Astrocyte (in vitro differentiated cells and primary cell): ENCODE results near the gene TRAPPC14.
"Not testable (repeated sequence)": the region's sequence is repeated elsewhere in the genome, so short reads cannot be mapped to it uniquely, and the experiment has no call there.

Source experiments
- EZH2 ChIP-seq: IDR thresholded peaks from 2 replicates; pipeline ENCODE4 v1.6.1; 2012; ENCODE audit warnings: mild to moderate bottlenecking, low read length, inconsistent platforms; ENCODE audit not compliant: insufficient read depth
- TF ChIP-seq, protein P1 (sequence below): IDR thresholded peaks from 2 replicates; pipeline ENCODE4 v1.5.1; 2011; ENCODE audit warnings: low read depth, mild to moderate bottlenecking, inconsistent platforms, low read length, moderate library complexity; ENCODE audit not compliant: insufficient read depth

DNA sequence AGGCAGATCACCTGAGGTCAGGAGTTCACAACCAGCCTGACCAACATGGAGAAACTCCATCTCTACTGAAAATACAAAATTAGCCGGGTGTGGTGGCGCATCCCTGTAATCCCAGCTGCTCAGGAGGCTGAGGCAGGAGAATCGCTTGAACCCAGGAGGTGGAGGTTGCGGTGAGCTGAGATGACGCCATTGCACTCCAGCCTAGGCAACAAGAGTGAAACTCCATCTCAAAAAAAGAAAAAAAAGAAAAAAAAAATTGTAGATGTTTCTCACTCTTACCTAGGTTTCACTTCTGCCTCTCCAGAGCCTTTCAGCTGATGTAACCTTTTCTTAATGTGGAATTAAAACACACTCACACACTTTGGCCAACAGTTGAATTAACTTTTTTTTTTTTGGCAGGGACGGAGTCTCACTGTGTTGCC, 37.4 kb upstream of the TRAPPC14 start:
- TF ChIP-seq, protein P1, sequence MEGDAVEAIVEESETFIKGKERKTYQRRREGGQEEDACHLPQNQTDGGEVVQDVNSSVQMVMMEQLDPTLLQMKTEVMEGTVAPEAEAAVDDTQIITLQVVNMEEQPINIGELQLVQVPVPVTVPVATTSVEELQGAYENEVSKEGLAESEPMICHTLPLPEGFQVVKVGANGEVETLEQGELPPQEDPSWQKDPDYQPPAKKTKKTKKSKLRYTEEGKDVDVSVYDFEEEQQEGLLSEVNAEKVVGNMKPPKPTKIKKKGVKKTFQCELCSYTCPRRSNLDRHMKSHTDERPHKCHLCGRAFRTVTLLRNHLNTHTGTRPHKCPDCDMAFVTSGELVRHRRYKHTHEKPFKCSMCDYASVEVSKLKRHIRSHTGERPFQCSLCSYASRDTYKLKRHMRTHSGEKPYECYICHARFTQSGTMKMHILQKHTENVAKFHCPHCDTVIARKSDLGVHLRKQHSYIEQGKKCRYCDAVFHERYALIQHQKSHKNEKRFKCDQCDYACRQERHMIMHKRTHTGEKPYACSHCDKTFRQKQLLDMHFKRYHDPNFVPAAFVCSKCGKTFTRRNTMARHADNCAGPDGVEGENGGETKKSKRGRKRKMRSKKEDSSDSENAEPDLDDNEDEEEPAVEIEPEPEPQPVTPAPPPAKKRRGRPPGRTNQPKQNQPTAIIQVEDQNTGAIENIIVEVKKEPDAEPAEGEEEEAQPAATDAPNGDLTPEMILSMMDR, result not testable (repeated sequence)
- not testable (repeated sequence) for TF ChIP-seq EZH2
